IPS-15b (cell line): ENCODE results near the gene CAMK1D.

Experiments used
- H3K27me3 ChIP-seq: one replicate; pipeline ENCODE4 v1.6.1; 2013; ENCODE audit warnings: low read length; ENCODE audit not compliant: control insufficient read depth, insufficient read depth
- H3K36me3 ChIP-seq: one replicate; pipeline ENCODE4 v1.6.1; 2013; ENCODE audit warnings: low read length; ENCODE audit not compliant: control insufficient read depth, insufficient read depth
- H3K4me1 ChIP-seq: one replicate; pipeline ENCODE4 v1.6.1; 2013; ENCODE audit warnings: mild to moderate bottlenecking, low read length; ENCODE audit not compliant: control insufficient read depth, insufficient read depth
- H3K4me3 ChIP-seq: one replicate; pipeline ENCODE4 v1.5.1; 2013; ENCODE audit warnings: low read depth, low read length
- H3K9ac ChIP-seq: one replicate; pipeline ENCODE4 v1.6.1; 2013; ENCODE audit warnings: low read depth, mild to moderate bottlenecking, low read length
- H3K9me3 ChIP-seq: one replicate; pipeline ENCODE4 v1.6.1; 2013; ENCODE audit warnings: mild to moderate bottlenecking, low read length; ENCODE audit not compliant: control insufficient read depth, insufficient read depth

Gene CAMK1D

GRCh38 chr10:12838995-12839927 lies 489.9 kb downstream of the CAMK1D start:
- H3K27me3 ChIP-seq = no peaks in the 10 kb centered on the region
- no peaks in the 10 kb centered on the region for H3K4me1 ChIP-seq
- no peak overlapping the region for H3K4me3 ChIP-seq
- H3K36me3 ChIP-seq = no peaks in the 10 kb centered on the region
- no peaks in the 10 kb centered on the region for H3K9me3 ChIP-seq
- H3K9ac ChIP-seq = no peak overlapping the region

GRCh38 chr10:12839941-12840611 lies 490.7 kb downstream of the CAMK1D start:
- H3K27me3 ChIP-seq = no peaks in the 10 kb centered on the region
- no peaks in the 10 kb centered on the region for H3K9me3 ChIP-seq

GRCh38 chr10:12841426-12841825 lies 492.1 kb downstream of the CAMK1D start:
- H3K27me3 ChIP-seq = no peaks in the 10 kb centered on the region
- no peaks in the 10 kb centered on the region for H3K4me1 ChIP-seq
- no peaks in the 10 kb centered on the region for H3K36me3 ChIP-seq
- H3K4me3 ChIP-seq = no peak overlapping the region
- no peaks in the 10 kb centered on the region for H3K9me3 ChIP-seq
- no peak overlapping the region for H3K9ac ChIP-seq

More at GRCh38 chr10:12839941-12840611, 490.7 kb downstream of the CAMK1D start:
- H3K36me3 ChIP-seq = no peaks in the 10 kb centered on the region
- no peaks in the 10 kb centered on the region for H3K4me1 ChIP-seq
- H3K9ac ChIP-seq = no peak overlapping the region
- H3K4me3 ChIP-seq = no peak overlapping the region

- H3K36me3 ChIP-seq = no peaks in the 10 kb centered on the region
Measured at GRCh38 chr10:12841826-12842225, 492.5 kb downstream of the CAMK1D start.

DNA sequence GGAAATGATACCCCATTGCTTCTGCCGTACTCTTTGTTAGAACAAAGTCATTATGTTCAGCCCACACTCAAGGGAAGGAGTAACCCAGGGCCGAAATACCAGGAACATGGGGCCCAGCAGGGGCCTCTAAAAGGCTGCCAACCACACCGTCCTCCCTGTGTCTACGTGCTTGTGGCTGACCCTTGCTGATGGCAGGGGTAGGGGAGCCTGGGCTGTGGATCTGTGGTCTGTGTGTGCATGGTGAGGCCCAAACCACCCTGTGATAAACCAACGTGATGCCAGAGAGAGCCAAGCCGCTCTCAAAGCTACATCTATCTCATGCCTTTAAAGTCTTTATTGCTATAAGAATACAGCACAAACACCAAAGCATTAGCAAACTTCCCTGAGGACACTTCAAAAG lies 493.0 kb downstream of the CAMK1D start:
- Histone ChIP-seq H3K4me3 (no peak overlapping the region), H3K36me3 (no peaks in the 10 kb centered on the region), H3K4me1 (no peaks in the 10 kb centered on the region), H3K27me3 (no peaks in the 10 kb centered on the region), H3K9ac (no peak overlapping the region), H3K9me3 (no peaks in the 10 kb centered on the region)

More at GRCh38 chr10:12841826-12842225, 492.5 kb downstream of the CAMK1D start:
- Histone ChIP-seq H3K27me3 (no peaks in the 10 kb centered on the region), H3K4me3 (no peak overlapping the region), H3K9ac (no peak overlapping the region), H3K4me1 (no peaks in the 10 kb centered on the region), H3K9me3 (no peaks in the 10 kb centered on the region)

DNA sequence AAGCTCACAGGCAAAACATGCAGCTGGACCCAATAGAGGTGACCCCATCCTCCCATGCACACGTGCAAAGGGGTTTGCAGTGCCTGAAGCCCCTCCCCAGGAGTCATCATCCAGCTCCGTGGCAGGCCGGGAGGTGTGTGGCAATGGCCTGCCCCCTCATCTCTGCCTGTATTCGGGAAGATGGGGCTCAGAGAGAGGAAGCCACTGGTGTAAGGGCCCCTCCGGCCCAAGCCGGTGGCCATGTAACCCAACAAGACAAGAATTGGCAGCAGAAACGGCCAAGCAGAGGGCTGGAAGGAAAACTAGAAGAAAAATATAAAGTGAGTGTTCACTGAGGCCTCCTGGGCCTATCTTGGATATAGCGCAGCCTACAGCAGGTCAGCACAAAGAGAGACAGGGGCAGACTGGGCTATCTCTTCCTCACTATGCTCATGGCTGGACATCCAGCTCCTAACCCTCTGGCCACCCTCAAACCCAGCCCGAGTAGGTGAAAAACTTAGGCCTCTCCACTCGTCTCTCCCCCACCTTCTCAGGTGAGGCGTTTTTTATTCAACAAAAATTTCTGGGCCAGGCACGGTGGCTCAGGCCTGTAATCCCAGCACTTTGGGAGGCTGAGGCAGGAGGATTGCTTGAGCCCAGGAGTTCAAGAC lies 494.1 kb downstream of the CAMK1D start:
- H3K4me1 ChIP-seq = no peaks in the 10 kb centered on the region
- H3K9ac ChIP-seq = no peak overlapping the region
- H3K27me3 ChIP-seq = no peaks in the 10 kb centered on the region
- H3K36me3 ChIP-seq = no peaks in the 10 kb centered on the region
- H3K9me3 ChIP-seq = no peaks in the 10 kb centered on the region
- no peak overlapping the region for H3K4me3 ChIP-seq

- Histone ChIP-seq H3K4me1 (no peaks in the 10 kb centered on the region), H3K9ac (no peak overlapping the region), H3K36me3 (no peaks in the 10 kb centered on the region), H3K27me3 (no peaks in the 10 kb centered on the region), H3K4me3 (no peak overlapping the region), H3K9me3 (no peaks in the 10 kb centered on the region)
Measured at GRCh38 chr10:12844811-12845483, 495.6 kb downstream of the CAMK1D start.

DNA sequence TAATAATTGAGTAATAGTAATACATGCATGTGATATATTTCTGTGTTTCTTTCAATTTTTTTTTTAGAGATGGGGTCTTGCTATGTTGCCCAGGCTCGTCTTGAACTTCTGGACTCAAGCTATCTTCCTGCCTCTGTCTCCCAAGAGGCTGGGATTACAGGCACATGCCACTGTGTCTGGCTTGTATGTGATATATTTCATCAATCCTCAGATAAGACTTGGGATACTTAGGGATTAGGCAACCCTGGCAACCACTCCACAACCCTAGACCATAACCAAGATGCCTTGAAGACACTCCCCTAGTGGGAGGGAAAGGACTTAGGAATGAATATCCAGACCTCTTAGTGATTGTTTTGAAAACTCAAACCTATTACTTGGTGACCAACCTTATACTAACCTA lies 497.4 kb downstream of the CAMK1D start:
- Histone ChIP-seq H3K9ac (no peak overlapping the region), H3K9me3 (no peaks in the 10 kb centered on the region), H3K4me3 (no peak overlapping the region), H3K36me3 (no peaks in the 10 kb centered on the region), H3K4me1 (no peaks in the 10 kb centered on the region), H3K27me3 (no peaks in the 10 kb centered on the region)

DNA sequence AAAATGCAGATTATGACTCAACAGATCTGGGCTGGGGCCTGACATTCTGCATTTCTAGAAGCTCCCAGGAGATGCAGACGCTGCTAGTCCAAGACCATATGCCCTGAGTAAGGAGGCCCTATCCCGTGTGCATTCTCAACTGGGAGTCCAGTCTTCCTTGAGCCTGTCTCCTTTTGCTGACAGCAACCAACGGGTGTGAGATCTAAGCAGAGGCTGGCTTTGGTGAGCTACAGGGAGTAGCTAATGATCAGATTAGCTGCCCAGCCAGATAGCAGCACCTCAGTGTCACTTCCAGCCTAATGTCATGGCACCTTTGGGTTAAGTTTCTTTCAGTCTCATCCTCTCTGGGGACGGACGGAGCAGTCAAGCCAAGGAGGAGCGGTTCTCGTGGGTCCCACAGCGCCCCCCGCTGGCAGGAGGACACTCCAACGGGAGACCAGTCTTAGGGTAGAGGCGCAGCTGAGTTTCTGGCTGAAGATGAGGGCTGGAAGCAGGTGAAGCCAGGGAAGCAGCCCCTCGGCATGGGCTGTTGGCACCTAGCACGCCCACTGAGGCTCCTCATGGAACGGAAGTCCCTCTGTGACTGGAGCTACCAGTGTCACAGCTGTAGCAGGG lies 498.1 kb downstream of the CAMK1D start:
- no peaks in the 10 kb centered on the region for H3K9me3 ChIP-seq
- no peaks in the 10 kb centered on the region for H3K36me3 ChIP-seq
- no peak overlapping the region for H3K4me3 ChIP-seq
- no peaks in the 10 kb centered on the region for H3K4me1 ChIP-seq
- no peak overlapping the region for H3K9ac ChIP-seq
- H3K27me3 ChIP-seq = no peaks in the 10 kb centered on the region

GRCh38 chr10:12848439-12849173 lies 499.3 kb downstream of the CAMK1D start:
- no peak overlapping the region for H3K9ac ChIP-seq
- no peaks in the 10 kb centered on the region for H3K4me1 ChIP-seq
- no peak overlapping the region for H3K4me3 ChIP-seq

More at GRCh38 chr10:12848439-12849173, 499.3 kb downstream of the CAMK1D start:
- no peaks in the 10 kb centered on the region for H3K27me3 ChIP-seq
- H3K9me3 ChIP-seq = no peaks in the 10 kb centered on the region
- H3K36me3 ChIP-seq = no peaks in the 10 kb centered on the region
